ENCODE data around the gene ICE2. TPM values are rescaled to one million over a fixed set of nuclear protein-coding genes. Genes with fewer than 3 reads are reported as not detected.

ICE2 gene
- total RNA-seq, 1 experiment from 2014 or later, result 62.8 TPM

DNA sequence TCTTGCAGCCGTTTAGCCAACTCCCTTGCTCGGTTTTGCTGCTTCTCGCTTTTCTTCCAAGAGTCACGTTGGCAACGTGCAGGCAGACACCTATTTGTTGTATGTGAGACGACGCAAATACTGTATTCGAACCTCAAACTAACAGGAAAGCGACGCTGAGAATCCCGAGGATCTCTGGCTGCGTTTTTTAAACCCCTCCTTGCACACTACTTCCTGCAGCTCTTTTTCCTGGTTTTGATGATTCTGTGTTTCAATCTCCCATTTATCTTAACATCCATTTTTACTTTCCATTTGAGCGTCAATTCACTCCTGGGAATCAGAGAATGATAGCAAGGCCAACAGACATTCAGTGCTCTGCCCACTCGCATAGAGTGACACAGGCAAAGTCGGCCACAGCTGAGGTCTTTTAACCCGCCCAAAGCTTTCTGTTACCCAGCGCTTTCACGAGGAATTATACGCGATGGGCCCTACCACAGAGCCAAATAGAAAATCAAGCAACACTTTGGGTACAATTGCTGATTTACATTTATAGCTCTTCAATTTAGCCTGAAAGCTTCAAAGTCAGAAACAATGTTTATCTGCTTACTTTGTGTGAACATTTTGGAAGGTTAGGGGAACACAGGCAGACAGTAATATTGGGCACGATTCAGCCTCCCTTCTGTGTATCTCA lies 79.6 kb downstream of the ICE2 start:
- Histone ChIP-seq H3K9me3 (ENCODE audit: control insufficient read depth in 1 of 2, insufficient read depth in 1 of 2, low read depth in 1 of 2, low read length in 2 of 2) (no peaks in the 10 kb centered on the region), H3K79me2 (ENCODE audit: insufficient read depth, low read length) (peaks cover 34% of the 10 kb centered on the region), H4K20me1 (ENCODE audit: insufficient read depth) (no peaks in the 10 kb centered on the region), H3K4me1 (ENCODE audit: control insufficient read depth in 1 of 2, insufficient read depth in 2 of 2, low read length in 2 of 2) (peaks cover 49 to 73% of the 10 kb centered on the region in 2 experiments), H3K27ac (ENCODE audit: low read depth, low read length) (peak overlapping the region; percentile 96), H3K4me2 (ENCODE audit: low read length) (peak overlapping the region; percentile 92), H3K9me2 (ENCODE audit: insufficient read depth) (no peaks in the 10 kb centered on the region), H3K36me3 (ENCODE audit: control insufficient read depth in 1 of 2, insufficient read depth in 2 of 2, low read length in 2 of 2) (peaks cover 2 to 27% of the 10 kb centered on the region in 2 experiments), H3K27me3 (ENCODE audit: insufficient read depth, low read length) (no peaks in the 10 kb centered on the region), H3K9ac (ENCODE audit: low read length) (peak overlapping the region; percentile 97), H2AFZ (ENCODE audit: low read depth, low read length, poor library complexity, severe bottlenecking) (no peak overlapping the region), H3K4me3 (replicated peaks in 1 of 2; ENCODE audit: low read depth in 1 of 2, low read length in 2 of 2) (peak overlapping the region; percentile 37 to 61)
- CTCF ChIA-PET, result no interaction called here
- RAD21 ChIA-PET (ENCODE audit: low non-redundant PET in 1 of 2, low total read pairs in 2 of 2, uncharacterized antibody in 2 of 2, unreplicated experiment in 2 of 2), result interaction anchor here in 1 of 2 experiments (0.9 kb wide), 1 partner anchor 25 kb away, joined by 3 read pairs; no protein-coding TSS in a partner anchor
- TF ChIP-seq, protein P1, sequence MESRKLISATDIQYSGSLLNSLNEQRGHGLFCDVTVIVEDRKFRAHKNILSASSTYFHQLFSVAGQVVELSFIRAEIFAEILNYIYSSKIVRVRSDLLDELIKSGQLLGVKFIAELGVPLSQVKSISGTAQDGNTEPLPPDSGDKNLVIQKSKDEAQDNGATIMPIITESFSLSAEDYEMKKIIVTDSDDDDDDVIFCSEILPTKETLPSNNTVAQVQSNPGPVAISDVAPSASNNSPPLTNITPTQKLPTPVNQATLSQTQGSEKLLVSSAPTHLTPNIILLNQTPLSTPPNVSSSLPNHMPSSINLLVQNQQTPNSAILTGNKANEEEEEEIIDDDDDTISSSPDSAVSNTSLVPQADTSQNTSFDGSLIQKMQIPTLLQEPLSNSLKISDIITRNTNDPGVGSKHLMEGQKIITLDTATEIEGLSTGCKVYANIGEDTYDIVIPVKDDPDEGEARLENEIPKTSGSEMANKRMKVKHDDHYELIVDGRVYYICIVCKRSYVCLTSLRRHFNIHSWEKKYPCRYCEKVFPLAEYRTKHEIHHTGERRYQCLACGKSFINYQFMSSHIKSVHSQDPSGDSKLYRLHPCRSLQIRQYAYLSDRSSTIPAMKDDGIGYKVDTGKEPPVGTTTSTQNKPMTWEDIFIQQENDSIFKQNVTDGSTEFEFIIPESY (IDR thresholded peaks at IDR 0.05; ENCODE audit: extremely low read depth, insufficient replicate concordance, low read length), result no peak
- no peak for TF ChIP-seq POLR2A (IDR thresholded peaks at IDR 0.05; ENCODE audit: borderline replicate concordance, extremely low read depth, insufficient read depth, insufficient read length)
- no peak for TF ChIP-seq EGR1 (IDR thresholded peaks at IDR 0.05; ENCODE audit: low read depth)
- no peak for TF ChIP-seq EZH2 (IDR thresholded peaks at IDR 0.05)
- no peak for TF ChIP-seq SRF (IDR thresholded peaks at IDR 0.05; ENCODE audit: low read depth)
- TF ChIP-seq EZH2phosphoT487 (IDR thresholded peaks at IDR 0.05; ENCODE audit: borderline replicate concordance), result no peak
- TF ChIP-seq, protein P2, sequence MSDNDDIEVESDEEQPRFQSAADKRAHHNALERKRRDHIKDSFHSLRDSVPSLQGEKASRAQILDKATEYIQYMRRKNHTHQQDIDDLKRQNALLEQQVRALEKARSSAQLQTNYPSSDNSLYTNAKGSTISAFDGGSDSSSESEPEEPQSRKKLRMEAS (IDR thresholded peaks at IDR 0.05), result no peak
- TF ChIP-seq CBX3 (IDR thresholded peaks at IDR 0.05; ENCODE audit: low read depth), result no peak
- TF ChIP-seq TCF7L2 (IDR thresholded peaks at IDR 0.05; ENCODE audit: borderline replicate concordance, extremely low read depth, insufficient read depth, insufficient read length), result no peak
- intact Hi-C loops (cut with micrococcal nuclease), result no loop called here
- POLR2A ChIA-PET, result interaction anchor here (0.7 to 3.9 kb wide), 3 partner anchors 8 to 57 kb away, joined by 7 to 49 read pairs (median 38); no protein-coding TSS in a partner anchor
- ATAC-seq (no peak), DNase-seq (ENCODE audit: low read depth, low spot score) (no peak)
- no TSS peak for BruUV-seq (replicated peaks)

All from HCT116 (cell line).